ENCODE measurements around the gene NXPH3.

The NXPH3 gene

GRCh38 chr17:49576088-49576916 is 631 bp downstream of the NXPH3 start:
- no peak for DNase-seq (ENCODE audit: low spot score)
- no peak for FAIRE-seq

GRCh38 chr17:49576917-49577649 is 1.4 kb downstream of the NXPH3 start:
- no peak for DNase-seq (ENCODE audit: low spot score)
- FAIRE-seq, result no peak

- DNase-seq (ENCODE audit: low spot score), result no peak
- FAIRE-seq, result no peak
These were observed 1.9 kb downstream of the NXPH3 start for GRCh38 chr17:49577650-49577934.

GRCh38 chr17:49577963-49578362 is 2.3 kb downstream of the NXPH3 start:
- DNase-seq (ENCODE audit: low spot score) (no peak), FAIRE-seq (no peak)

- FAIRE-seq (no peak), DNase-seq (ENCODE audit: low spot score) (no peak)
These were observed 2.7 kb downstream of the NXPH3 start for GRCh38 chr17:49578414-49578813.

- DNase-seq (ENCODE audit: low spot score) (no peak), FAIRE-seq (no peak)
These were observed 3.4 kb downstream of the NXPH3 start for GRCh38 chr17:49578952-49579500.

GRCh38 chr17:49579522-49579921 is 3.9 kb downstream of the NXPH3 start:
- no peak for DNase-seq (ENCODE audit: low spot score)
- no peak for FAIRE-seq

- FAIRE-seq (no peak), DNase-seq (ENCODE audit: low spot score) (no peak)
These were observed 4.5 kb downstream of the NXPH3 start for GRCh38 chr17:49580055-49580721.

GRCh38 chr17:49580981-49581647 is 5.4 kb downstream of the NXPH3 start:
- DNase-seq (ENCODE audit: low spot score), result no peak
- no peak for FAIRE-seq

- FAIRE-seq (no peak), DNase-seq (ENCODE audit: low spot score) (no peak)
These were observed 6.0 kb downstream of the NXPH3 start for GRCh38 chr17:49581648-49581998.

- DNase-seq (ENCODE audit: low spot score), result no peak
- no peak for FAIRE-seq
These were observed 6.5 kb downstream of the NXPH3 start for GRCh38 chr17:49582055-49582722.

GRCh38 chr17:49582789-49583188 is 7.1 kb downstream of the NXPH3 start:
- DNase-seq (ENCODE audit: low spot score), result no peak
- no peak for FAIRE-seq

GRCh38 chr17:49583226-49583625 is 7.6 kb downstream of the NXPH3 start:
- DNase-seq (ENCODE audit: low spot score), result no peak
- no peak for FAIRE-seq

GRCh38 chr17:49583889-49584288 is 8.2 kb downstream of the NXPH3 start:
- DNase-seq (ENCODE audit: low spot score) (no peak), FAIRE-seq (no peak)

GRCh38 chr17:49585422-49586027 is 9.9 kb downstream of the NXPH3 start:
- DNase-seq (ENCODE audit: low spot score), result no peak
- FAIRE-seq, result no peak

GRCh38 chr17:49587366-49588073 is 11.8 kb downstream of the NXPH3 start:
- FAIRE-seq, result no peak

GRCh38 chr17:49588312-49588711 is 12.6 kb downstream of the NXPH3 start:
- DNase-seq (ENCODE audit: low spot score) (no peak), FAIRE-seq (no peak)

More at GRCh38 chr17:49587366-49588073, 11.8 kb downstream of the NXPH3 start:
- DNase-seq (ENCODE audit: low spot score), result no peak

GRCh38 chr17:49588726-49589576 is 13.3 kb downstream of the NXPH3 start:
- DNase-seq (ENCODE audit: low spot score), result no peak

GRCh38 chr17:49589577-49589927 is 13.9 kb downstream of the NXPH3 start:
- no peak for DNase-seq (ENCODE audit: low spot score)
- FAIRE-seq, result no peak

More at GRCh38 chr17:49588726-49589576, 13.3 kb downstream of the NXPH3 start:
- no peak for FAIRE-seq
